Measurements from ENCODE around the gene CMTM8.
"Not testable (repeated sequence)": the region's sequence is repeated elsewhere in the genome, so short reads cannot be mapped to it uniquely, and the experiment has no call there.

Gene CMTM8, protein sequence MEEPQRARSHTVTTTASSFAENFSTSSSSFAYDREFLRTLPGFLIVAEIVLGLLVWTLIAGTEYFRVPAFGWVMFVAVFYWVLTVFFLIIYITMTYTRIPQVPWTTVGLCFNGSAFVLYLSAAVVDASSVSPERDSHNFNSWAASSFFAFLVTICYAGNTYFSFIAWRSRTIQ

GRCh38 chr3:32238453-32239306 is at the start of gene CMTM8:
Gene CMTM8, plus strand, starts transcription at chr3:32238680. Its CDS starts 293 bp downstream, at chr3:32238973.
- Mint-ChIP-seq H3K4me1 (peaks cover 13 to 20% of the 10 kb centered on the region in 2 donors), H3K9me3 (no peaks in the 10 kb centered on the region), H3K4me3 (peak within 1 kb of the TSS; percentile 83 to 89), H3K27ac (peak within 1 kb of the TSS; percentile 70), H3K36me3 (peaks cover 2 to 3% of the 10 kb centered on the region in 2 donors), H3K27me3 (peaks cover 16 to 19% of the 10 kb centered on the region in 2 donors)
- peak; percentile 34 for DNase-seq
- ATAC-seq (replicated peaks): peak; percentile 80 to 86

GRCh38 chr3:32189693-32190092 is 48.8 kb upstream of the CMTM8 start:
- DNase-seq: no peak
- Mint-ChIP-seq H3K36me3 (no peaks in the 10 kb centered on the region), H3K4me3 (no peak overlapping the region), H3K4me1 (no peaks in the 10 kb centered on the region), H3K27ac (no peak overlapping the region), H3K9me3 (no peaks in the 10 kb centered on the region), H3K27me3 (peaks cover 7 to 13% of the 10 kb centered on the region in 2 donors)
- no peak for ATAC-seq (replicated peaks)

DNA sequence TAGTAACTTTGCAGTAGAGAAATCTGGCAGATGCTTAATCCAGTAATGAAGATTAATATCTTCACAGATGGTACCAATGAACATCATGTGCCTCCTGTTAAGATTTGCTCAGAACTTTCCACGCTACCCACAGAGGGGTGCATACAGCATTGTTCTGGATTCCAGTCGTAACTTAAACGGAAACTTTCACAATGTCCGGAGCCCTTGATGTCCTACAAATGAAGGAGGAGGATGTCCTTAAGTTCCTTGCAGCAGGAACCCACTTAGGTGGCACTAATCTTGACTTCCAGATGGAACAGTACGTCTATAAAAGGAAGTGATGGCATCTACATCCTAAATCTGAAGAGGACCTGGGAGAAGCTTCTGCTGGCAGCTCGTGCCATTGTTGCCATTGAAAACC is 47.9 kb upstream of the CMTM8 start:
- not testable (repeated sequence) for H3K27ac Mint-ChIP-seq; H3K4me3 Mint-ChIP-seq; H3K4me1 Mint-ChIP-seq; H3K9me3 Mint-ChIP-seq; DNase-seq; H3K36me3 Mint-ChIP-seq; ATAC-seq (replicated peaks)
- H3K27me3 Mint-ChIP-seq: peaks cover 7 to 13% of the 10 kb centered on the region in 2 donors

DNA sequence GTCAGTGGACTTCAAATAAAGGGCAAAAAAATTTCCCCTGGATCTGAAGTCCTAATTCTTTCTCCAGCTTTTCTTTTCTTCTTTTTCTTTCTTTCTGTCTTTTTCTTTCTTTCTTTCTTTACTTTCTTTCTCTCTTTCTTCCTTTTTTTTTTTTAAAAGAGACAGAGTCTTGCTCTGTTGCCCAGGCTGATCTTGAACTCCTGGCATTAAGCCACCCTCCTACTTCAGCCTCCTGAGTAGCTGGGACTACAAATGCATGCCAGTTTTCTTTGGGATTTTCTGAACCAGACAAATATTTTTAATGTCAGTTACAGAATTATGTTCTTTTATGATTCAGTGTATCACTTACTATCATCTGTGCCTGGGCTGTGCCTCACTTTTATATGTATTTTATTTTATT is 45.4 kb upstream of the CMTM8 start:
- Mint-ChIP-seq H3K4me3 (no peak overlapping the region), H3K9me3 (no peaks in the 10 kb centered on the region), H3K36me3 (no peaks in the 10 kb centered on the region), H3K27me3 (peaks cover 7% of the 10 kb centered on the region in 2 donors), H3K27ac (no peak overlapping the region), H3K4me1 (no peaks in the 10 kb centered on the region)
- DNase-seq (no peak), ATAC-seq (replicated peaks) (no peak)

- Mint-ChIP-seq H3K36me3 (no peaks in the 10 kb centered on the region), H3K9me3 (no peaks in the 10 kb centered on the region), H3K4me3 (no peak overlapping the region), H3K27me3 (peaks cover 7% of the 10 kb centered on the region in 2 donors), H3K27ac (no peak overlapping the region), H3K4me1 (peaks cover 0 to 7% of the 10 kb centered on the region in 2 donors)
- no peak for ATAC-seq (replicated peaks)
- no peak for DNase-seq
Measured at GRCh38 chr3:32194653-32195052, 43.8 kb upstream of the CMTM8 start.

DNA sequence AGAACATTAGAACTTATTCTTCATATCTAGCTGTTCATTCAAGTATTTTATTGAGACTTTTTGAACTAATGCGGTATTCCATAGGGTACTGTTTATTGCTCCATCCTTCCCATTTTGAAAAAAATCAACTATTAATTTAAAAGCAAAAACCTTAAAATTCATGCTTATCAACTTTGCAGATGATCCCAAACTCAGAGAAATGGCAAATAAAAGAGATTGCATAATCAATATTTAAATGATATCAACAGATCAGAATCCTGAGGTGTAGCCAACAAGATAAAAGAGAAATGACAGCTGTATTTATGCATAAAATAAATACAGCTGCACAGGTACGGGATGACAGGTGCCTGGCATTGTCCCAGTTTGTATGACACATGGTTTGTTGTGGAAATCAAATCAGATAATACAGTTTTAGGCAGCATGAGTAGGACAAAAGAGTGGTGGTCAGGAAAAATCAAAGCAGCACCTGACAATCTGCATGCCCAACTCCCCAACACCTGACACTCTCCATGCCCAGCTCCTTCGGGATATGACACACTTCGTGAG is 42.4 kb upstream of the CMTM8 start:
- Mint-ChIP-seq H3K4me1 (peaks cover 0 to 7% of the 10 kb centered on the region in 2 donors), H3K4me3 (no peak overlapping the region)

GRCh38 chr3:32197991-32198390 is 40.5 kb upstream of the CMTM8 start:
- no peaks in the 10 kb centered on the region for H3K27me3 Mint-ChIP-seq
- no peak overlapping the region for H3K4me3 Mint-ChIP-seq
- H3K27ac Mint-ChIP-seq: no peak overlapping the region
- no peaks in the 10 kb centered on the region for H3K36me3 Mint-ChIP-seq
- ATAC-seq (replicated peaks): no peak
- H3K4me1 Mint-ChIP-seq: peaks cover 0 to 7% of the 10 kb centered on the region in 2 donors
- no peak for DNase-seq
- no peaks in the 10 kb centered on the region for H3K9me3 Mint-ChIP-seq

More for the DNA sequence above, 42.4 kb upstream of the CMTM8 start:
- no peak overlapping the region for H3K27ac Mint-ChIP-seq
- no peak for DNase-seq
- no peaks in the 10 kb centered on the region for H3K36me3 Mint-ChIP-seq
- H3K9me3 Mint-ChIP-seq: no peaks in the 10 kb centered on the region
- H3K27me3 Mint-ChIP-seq: peaks cover 4 to 5% of the 10 kb centered on the region in 2 donors
- ATAC-seq (replicated peaks): no peak

- ATAC-seq (replicated peaks) (peak; percentile 33 to 67), DNase-seq (no peak)
- Mint-ChIP-seq H3K9me3 (no peaks in the 10 kb centered on the region), H3K4me3 (no peak overlapping the region), H3K27me3 (no peaks in the 10 kb centered on the region), H3K36me3 (no peaks in the 10 kb centered on the region), H3K4me1 (peaks cover 0 to 7% of the 10 kb centered on the region in 2 donors), H3K27ac (no peak overlapping the region)
Measured at GRCh38 chr3:32198714-32199113, 39.8 kb upstream of the CMTM8 start.

- DNase-seq: no peak
- no peaks in the 10 kb centered on the region for H3K9me3 Mint-ChIP-seq
- H3K4me3 Mint-ChIP-seq: no peak overlapping the region
- ATAC-seq (replicated peaks): no peak
- H3K4me1 Mint-ChIP-seq: peaks cover 0 to 7% of the 10 kb centered on the region in 2 donors
- no peaks in the 10 kb centered on the region for H3K27me3 Mint-ChIP-seq
- H3K36me3 Mint-ChIP-seq: no peaks in the 10 kb centered on the region
- H3K27ac Mint-ChIP-seq: no peak overlapping the region
Measured at GRCh38 chr3:32200490-32200889, 38.0 kb upstream of the CMTM8 start.

GRCh38 chr3:32200992-32201758 is 37.3 kb upstream of the CMTM8 start:
- Mint-ChIP-seq H3K9me3 (no peaks in the 10 kb centered on the region), H3K4me3 (no peak overlapping the region), H3K27me3 (no peaks in the 10 kb centered on the region), H3K4me1 (peaks cover 0 to 7% of the 10 kb centered on the region in 2 donors), H3K27ac (no peak overlapping the region), H3K36me3 (no peaks in the 10 kb centered on the region)
- no peak for ATAC-seq (replicated peaks)
- DNase-seq: no peak

DNA sequence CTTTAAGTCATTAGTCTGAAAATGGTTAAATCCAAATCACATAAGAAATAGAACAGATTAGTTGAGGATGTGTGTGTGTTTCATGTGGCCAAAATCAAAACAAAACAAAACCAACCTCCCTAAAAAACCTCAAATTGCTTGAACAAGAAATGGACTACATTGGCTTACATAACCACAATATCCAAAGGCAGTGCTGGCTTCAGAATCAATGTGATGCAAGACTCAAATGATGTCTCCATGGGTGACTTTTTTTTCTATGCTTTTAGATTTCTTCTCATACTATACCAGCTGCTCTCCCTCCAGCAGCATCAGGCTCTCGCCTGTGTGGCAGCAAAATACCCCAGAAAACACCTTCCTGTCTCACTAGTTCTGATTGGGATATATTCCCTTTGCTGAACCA is 36.0 kb upstream of the CMTM8 start:
- no peaks in the 10 kb centered on the region for H3K36me3 Mint-ChIP-seq
- DNase-seq (no peak), ATAC-seq (replicated peaks) (no peak)
- peaks cover 0 to 7% of the 10 kb centered on the region in 2 donors for H3K4me1 Mint-ChIP-seq
- H3K27me3 Mint-ChIP-seq: no peaks in the 10 kb centered on the region
- H3K27ac Mint-ChIP-seq: no peak overlapping the region
- no peak overlapping the region for H3K4me3 Mint-ChIP-seq
- H3K9me3 Mint-ChIP-seq: no peaks in the 10 kb centered on the region

GRCh38 chr3:32203854-32204253 is 34.6 kb upstream of the CMTM8 start:
- no peak for ATAC-seq (replicated peaks)
- Mint-ChIP-seq H3K27ac (no peak overlapping the region), H3K4me1 (peaks cover 0 to 4% of the 10 kb centered on the region in 2 donors), H3K9me3 (no peaks in the 10 kb centered on the region), H3K4me3 (no peak overlapping the region), H3K36me3 (no peaks in the 10 kb centered on the region), H3K27me3 (no peaks in the 10 kb centered on the region)
- DNase-seq: no peak

- no peak for DNase-seq
Measured at GRCh38 chr3:32208447-32208846, 30.0 kb upstream of the CMTM8 start.

DNA sequence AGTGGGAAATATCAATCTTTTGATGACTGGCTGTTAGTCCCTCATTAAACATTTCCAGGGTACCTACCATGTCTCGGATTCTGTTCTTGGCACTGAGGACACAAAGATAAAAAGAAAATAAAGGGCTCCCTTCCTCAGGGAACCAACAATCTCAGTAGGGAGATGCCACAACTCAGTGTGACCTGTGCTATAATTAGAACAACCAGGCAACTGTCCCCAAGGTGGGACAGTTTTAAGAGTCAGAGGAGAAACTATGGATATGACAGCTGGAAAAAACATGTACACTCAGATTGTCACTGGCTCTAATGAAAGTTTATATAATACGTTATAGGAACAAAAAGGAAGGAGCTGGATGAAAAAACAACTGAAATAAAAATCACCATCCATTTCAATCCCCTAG is 23.3 kb upstream of the CMTM8 start:
- Mint-ChIP-seq H3K4me1 (no peaks in the 10 kb centered on the region), H3K4me3 (no peak overlapping the region), H3K9me3 (peaks cover 0 to 5% of the 10 kb centered on the region in 2 donors), H3K27ac (no peak overlapping the region), H3K36me3 (peaks cover 0 to 1% of the 10 kb centered on the region in 2 donors), H3K27me3 (peaks cover 0 to 7% of the 10 kb centered on the region in 2 donors)
- ATAC-seq (replicated peaks) (no peak), DNase-seq (no peak)

More at GRCh38 chr3:32208447-32208846, 30.0 kb upstream of the CMTM8 start:
- no peaks in the 10 kb centered on the region for H3K27me3 Mint-ChIP-seq
- H3K36me3 Mint-ChIP-seq: no peaks in the 10 kb centered on the region
- H3K4me1 Mint-ChIP-seq: no peaks in the 10 kb centered on the region
- no peak overlapping the region for H3K27ac Mint-ChIP-seq
- no peak overlapping the region for H3K4me3 Mint-ChIP-seq
- no peak for ATAC-seq (replicated peaks)
- H3K9me3 Mint-ChIP-seq: no peaks in the 10 kb centered on the region
